ENCODE measurements around the gene GLI3.
A peak's percentile ranks its signal among the peaks of the same experiment; 100 is the strongest.

The GLI3 gene

DNA sequence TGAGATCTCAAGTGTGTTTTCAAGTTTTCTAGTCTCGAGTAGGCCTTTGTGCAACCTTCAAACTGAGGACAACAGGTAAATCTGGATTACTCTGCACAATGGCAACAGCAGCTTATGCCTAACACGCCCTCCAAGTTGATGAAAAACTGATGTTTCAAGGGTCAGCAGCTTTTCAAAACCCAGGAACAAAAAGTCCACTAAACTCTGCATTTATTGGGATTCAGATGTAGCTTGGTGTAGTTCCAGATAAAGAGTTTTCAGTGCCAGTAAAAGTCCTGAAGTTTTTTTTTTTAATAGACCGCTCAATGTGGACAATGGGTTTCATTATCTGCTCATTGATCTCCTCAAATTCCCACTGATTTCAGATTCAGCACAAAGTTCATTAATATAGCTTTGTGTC, 259.3 kb downstream of the GLI3 start:
- no peak overlapping the region for H3K27ac ChIP-seq
- TF ChIP-seq, protein P1, sequence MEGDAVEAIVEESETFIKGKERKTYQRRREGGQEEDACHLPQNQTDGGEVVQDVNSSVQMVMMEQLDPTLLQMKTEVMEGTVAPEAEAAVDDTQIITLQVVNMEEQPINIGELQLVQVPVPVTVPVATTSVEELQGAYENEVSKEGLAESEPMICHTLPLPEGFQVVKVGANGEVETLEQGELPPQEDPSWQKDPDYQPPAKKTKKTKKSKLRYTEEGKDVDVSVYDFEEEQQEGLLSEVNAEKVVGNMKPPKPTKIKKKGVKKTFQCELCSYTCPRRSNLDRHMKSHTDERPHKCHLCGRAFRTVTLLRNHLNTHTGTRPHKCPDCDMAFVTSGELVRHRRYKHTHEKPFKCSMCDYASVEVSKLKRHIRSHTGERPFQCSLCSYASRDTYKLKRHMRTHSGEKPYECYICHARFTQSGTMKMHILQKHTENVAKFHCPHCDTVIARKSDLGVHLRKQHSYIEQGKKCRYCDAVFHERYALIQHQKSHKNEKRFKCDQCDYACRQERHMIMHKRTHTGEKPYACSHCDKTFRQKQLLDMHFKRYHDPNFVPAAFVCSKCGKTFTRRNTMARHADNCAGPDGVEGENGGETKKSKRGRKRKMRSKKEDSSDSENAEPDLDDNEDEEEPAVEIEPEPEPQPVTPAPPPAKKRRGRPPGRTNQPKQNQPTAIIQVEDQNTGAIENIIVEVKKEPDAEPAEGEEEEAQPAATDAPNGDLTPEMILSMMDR (IDR thresholded peaks at IDR 0.05), result no peak
- no peak for TF ChIP-seq ZFX (IDR thresholded peaks at IDR 0.05; ENCODE audit: borderline replicate concordance)

DNA sequence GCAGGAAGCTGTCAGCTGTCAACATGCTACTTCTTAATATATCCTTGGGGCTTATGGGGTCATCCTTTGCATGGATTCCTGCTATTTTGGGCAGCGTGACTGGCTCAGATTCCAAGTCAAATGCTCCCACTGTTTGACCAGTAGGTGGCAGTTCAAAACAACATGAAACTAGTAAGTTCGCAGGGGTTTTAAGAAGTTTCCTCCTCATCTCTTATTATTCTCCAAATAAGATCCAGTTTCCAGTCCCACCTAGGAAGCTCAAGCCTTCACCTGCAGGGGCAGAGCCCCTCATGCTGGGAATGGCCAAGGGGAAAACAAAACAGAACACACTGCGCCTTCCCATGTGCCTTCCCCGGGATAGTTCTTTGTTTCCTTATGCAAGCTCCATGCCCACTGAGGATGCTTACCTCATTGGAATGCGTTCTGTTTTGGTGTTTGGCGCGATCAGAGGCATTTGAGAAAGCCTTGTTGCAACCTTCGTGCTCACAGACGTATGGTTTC, 259.8 kb downstream of the GLI3 start:
- H3K27ac ChIP-seq, result no peak overlapping the region
- TF ChIP-seq, protein P1 (IDR thresholded peaks at IDR 0.05), result peak; percentile 82
- TF ChIP-seq ZFX (IDR thresholded peaks at IDR 0.05; ENCODE audit: borderline replicate concordance), result no peak

DNA sequence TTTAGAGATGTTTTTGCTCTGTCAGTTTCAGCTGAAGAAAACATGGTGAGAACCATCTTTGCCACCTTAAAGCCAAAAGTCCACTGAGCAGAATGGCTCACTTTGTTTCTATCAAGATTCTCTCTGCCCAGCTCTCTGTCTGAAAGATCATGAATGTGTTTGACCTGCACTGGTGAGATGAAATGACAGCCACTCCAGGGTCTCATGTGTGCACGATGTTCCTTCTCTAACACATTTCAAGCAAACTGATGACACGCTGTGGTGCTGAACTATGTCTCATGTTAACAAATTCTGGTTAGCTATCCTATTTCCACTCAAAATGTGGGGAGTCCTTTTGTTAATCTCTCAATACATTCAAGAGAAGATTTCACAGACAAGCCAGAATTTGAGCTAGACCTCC, 260.6 kb downstream of the GLI3 start:
- H3K27ac ChIP-seq, result no peak overlapping the region
- no peak for TF ChIP-seq ZFX (IDR thresholded peaks at IDR 0.05; ENCODE audit: borderline replicate concordance)
- TF ChIP-seq, protein P1 (IDR thresholded peaks at IDR 0.05), result no peak

DNA sequence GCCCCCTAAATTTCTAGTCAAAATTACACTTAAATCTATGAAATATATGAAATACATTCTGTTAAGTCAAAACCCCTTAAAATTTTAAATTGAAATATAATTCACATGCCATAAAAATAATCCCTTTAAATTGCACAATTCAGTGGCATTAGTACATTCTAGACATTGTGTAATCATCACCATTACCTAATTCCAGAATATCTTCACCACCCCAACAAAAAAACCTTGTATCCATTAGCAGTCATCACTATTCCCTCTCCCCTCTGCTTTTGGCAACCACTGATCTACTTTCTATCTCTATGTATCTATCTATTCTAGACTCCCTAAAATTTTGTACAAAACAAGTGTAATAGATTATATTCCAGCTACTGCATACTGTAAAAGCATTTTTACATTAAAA, 261.2 kb downstream of the GLI3 start:
- TF ChIP-seq, protein P1 (IDR thresholded peaks at IDR 0.05), result no peak
- TF ChIP-seq ZFX (IDR thresholded peaks at IDR 0.05; ENCODE audit: borderline replicate concordance), result no peak
- no peak overlapping the region for H3K27ac ChIP-seq

DNA sequence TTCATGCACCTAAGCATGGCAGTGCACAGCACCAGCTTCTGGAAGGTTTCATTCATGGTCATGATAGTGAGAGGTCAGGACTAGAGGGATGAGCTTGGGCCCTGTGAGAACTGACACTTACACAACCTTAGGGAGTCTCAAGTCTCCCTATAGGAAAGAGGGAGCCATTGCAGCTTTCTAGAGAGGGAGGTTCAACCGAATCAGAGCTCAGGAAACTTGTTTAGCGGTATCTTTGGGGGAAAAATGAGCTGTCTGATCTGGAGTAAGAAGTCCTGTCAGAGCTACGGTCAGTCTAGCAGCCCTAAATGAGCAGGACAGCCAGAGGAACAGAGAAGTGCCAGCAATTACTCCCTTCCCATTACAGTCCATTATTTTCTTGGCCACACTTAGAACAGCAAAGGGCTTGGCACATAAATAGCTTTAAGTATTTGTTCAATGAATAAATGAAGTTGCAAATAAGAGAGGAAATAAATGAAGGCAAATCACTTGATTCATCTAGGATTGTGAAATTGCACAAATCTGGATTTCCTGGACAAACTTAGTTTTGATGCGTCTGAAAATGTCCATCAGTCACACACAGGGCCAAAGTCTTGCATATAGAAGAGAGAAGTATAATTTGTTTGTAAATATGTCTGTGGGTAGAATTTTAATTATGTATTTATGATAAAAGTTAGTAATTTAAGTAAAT, 262.0 kb downstream of the GLI3 start:
- TF ChIP-seq, protein P1 (IDR thresholded peaks at IDR 0.05), result no peak
- TF ChIP-seq ZFX (IDR thresholded peaks at IDR 0.05; ENCODE audit: borderline replicate concordance), result no peak
- H3K27ac ChIP-seq, result no peak overlapping the region

DNA sequence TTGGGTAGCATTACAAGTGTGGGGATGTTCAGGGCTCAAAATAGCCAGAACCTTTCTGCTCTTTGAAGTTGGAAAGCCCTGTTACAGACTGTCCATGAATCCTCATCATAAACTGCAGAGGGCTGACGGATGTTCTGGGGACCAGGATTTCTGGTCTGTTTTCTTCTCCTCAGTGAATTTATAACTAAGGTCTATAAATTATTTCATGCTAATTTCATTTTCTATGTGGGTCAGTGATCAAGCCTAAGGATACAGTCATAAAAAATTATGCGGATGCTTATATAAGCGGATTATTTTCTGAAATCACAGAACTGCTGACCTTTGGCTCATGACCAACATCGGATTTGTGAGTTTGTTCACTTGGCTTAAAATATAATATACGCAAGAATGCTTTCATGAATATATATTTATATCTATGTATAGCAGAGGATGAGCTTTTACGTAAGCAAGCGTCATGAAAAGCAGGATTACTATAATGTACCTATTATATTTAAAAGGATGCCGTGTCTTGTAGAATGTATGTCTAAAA, 263.7 kb downstream of the GLI3 start:
- no peak for TF ChIP-seq ZFX (IDR thresholded peaks at IDR 0.05; ENCODE audit: borderline replicate concordance)
- TF ChIP-seq, protein P1 (IDR thresholded peaks at IDR 0.05), result no peak
- no peak overlapping the region for H3K27ac ChIP-seq

DNA sequence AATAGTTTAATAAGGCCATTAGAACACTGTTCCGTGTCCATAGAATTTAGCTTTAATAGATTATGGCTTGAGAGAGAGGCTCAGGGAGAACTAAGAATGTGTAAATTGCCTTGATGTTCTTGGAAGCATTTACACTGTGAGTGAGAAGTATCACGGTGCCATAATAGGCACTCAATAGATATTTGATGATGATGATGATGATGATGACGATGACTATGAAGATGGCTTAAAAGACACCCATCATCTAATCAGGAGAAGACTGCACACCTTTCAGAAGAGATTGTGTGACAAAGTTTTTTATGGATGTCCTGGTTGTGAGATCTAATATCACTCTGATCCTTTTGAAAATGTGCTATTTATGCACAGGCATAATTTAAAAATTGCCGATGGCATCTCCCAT, 264.2 kb downstream of the GLI3 start:
- TF ChIP-seq, protein P1 (IDR thresholded peaks at IDR 0.05), result no peak
- no peak for TF ChIP-seq ZFX (IDR thresholded peaks at IDR 0.05; ENCODE audit: borderline replicate concordance)

More for the DNA sequence above, 264.2 kb downstream of the GLI3 start:
- no peak overlapping the region for H3K27ac ChIP-seq

Data from 22Rv1 (cell line).